DND-41 (cell line): ENCODE results near the gene TMEM86B.
A peak's percentile ranks its signal among the peaks of the same experiment; 100 is the strongest.

Source experiments
- ATAC-seq: fragments of 200-7000 bp; cut with Tn5 transposase; 3 replicates; pipeline ENCODE4 v1.9.1; 2021; ENCODE audit warnings: low read depth; ENCODE audit not compliant: insufficient read depth
- DNase-seq: peaks from one replicate; pipeline ENCODE4 v3.0.0-alpha.2; 2020
- H2AFZ ChIP-seq: 2 replicates; pipeline ENCODE4 v1.6.0; 2012; ENCODE audit warnings: low read depth, low read length
- H3K27ac ChIP-seq: 2 replicates; pipeline ENCODE4 v1.5.1; 2012; ENCODE audit warnings: low read length, inconsistent platforms
- H3K27me3 ChIP-seq: fragments of 200-600 bp; sonication (generic); 2 replicates; pipeline ENCODE4 v1.6.0; 2012; ENCODE audit warnings: low read length, mild to moderate bottlenecking, inconsistent platforms; ENCODE audit not compliant: insufficient read depth, poor library complexity
- H3K36me3 ChIP-seq: 2 replicates; pipeline ENCODE4 v1.5.1; 2012; ENCODE audit warnings: low read length, inconsistent platforms; ENCODE audit not compliant: insufficient read depth
- H3K4me1 ChIP-seq: 2 replicates; pipeline ENCODE4 v1.5.1; 2012; ENCODE audit warnings: mild to moderate bottlenecking, low read length; ENCODE audit not compliant: insufficient read depth
- H3K4me2 ChIP-seq: 2 replicates; pipeline ENCODE4 v1.6.0; 2012; ENCODE audit warnings: mild to moderate bottlenecking, moderate library complexity, low read length, inconsistent platforms; ENCODE audit not compliant: insufficient read depth
- H3K4me3 ChIP-seq, 2 experiments: fragments of 200-600 bp in 1 of 2; shearing (Covaris generic) in 1 of 2; 2 replicates each; pipeline ENCODE4 v1.5.1; 2012 to 2016; ENCODE audit warnings: inconsistent platforms in 2 of 2, low read length in 2 of 2, mild to moderate bottlenecking in 2 of 2, low read depth in 1 of 2, moderate library complexity in 1 of 2
- H3K79me2 ChIP-seq: 2 replicates; pipeline ENCODE4 v1.6.0; 2012; ENCODE audit warnings: low read length, inconsistent platforms; ENCODE audit not compliant: insufficient read depth
- H3K9ac ChIP-seq: 2 replicates; pipeline ENCODE4 v1.6.0; 2012; ENCODE audit warnings: low read depth, mild to moderate bottlenecking, inconsistent platforms, low read length, moderate library complexity
- H3K9me3 ChIP-seq: 2 replicates; pipeline ENCODE4 v1.5.1; 2012; ENCODE audit warnings: low read length, moderate library complexity, mild to moderate bottlenecking, inconsistent platforms; ENCODE audit not compliant: insufficient read depth, severe bottlenecking
- H4K20me1 ChIP-seq: 2 replicates; pipeline ENCODE4 v1.6.0; 2012; ENCODE audit warnings: low read length; ENCODE audit not compliant: insufficient read depth
- EZH2 ChIP-seq: IDR thresholded peaks from 3 replicates; pipeline ENCODE4 v1.6.1; 2012; ENCODE audit warnings: borderline replicate concordance, low read depth, mild to moderate bottlenecking, moderate library complexity, low read length, inconsistent platforms; ENCODE audit not compliant: severe bottlenecking
- TF ChIP-seq, protein P1 (sequence below): IDR thresholded peaks from 2 replicates; pipeline ENCODE4 v1.5.1; 2012; ENCODE audit warnings: borderline replicate concordance, low read length, moderate library complexity, mild to moderate bottlenecking; ENCODE audit not compliant: poor library complexity, severe bottlenecking; ENCODE audit errors: extremely low read depth

The TMEM86B gene

DNA sequence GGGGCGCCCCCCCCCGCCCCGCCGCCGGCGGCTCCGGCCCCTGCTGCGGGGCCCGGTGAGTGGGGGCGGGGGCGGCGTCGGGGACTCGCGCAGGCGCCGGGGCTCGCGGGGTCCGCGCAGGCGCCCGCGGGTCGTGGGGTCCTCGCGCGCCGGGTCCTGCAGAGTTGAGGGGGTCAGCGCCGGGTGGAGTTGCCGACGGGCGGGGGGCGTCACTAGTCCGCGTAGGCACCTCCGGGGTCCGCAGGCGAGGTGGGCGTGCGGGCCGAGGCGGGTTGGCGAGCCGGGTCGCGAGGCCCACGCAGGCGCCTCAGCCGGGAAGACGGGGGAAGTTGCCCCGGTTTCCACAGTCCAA, 29.9 kb upstream of the TMEM86B start:
- peak; percentile 7; the same call in 1 of the 3 replicates for ATAC-seq

DNA sequence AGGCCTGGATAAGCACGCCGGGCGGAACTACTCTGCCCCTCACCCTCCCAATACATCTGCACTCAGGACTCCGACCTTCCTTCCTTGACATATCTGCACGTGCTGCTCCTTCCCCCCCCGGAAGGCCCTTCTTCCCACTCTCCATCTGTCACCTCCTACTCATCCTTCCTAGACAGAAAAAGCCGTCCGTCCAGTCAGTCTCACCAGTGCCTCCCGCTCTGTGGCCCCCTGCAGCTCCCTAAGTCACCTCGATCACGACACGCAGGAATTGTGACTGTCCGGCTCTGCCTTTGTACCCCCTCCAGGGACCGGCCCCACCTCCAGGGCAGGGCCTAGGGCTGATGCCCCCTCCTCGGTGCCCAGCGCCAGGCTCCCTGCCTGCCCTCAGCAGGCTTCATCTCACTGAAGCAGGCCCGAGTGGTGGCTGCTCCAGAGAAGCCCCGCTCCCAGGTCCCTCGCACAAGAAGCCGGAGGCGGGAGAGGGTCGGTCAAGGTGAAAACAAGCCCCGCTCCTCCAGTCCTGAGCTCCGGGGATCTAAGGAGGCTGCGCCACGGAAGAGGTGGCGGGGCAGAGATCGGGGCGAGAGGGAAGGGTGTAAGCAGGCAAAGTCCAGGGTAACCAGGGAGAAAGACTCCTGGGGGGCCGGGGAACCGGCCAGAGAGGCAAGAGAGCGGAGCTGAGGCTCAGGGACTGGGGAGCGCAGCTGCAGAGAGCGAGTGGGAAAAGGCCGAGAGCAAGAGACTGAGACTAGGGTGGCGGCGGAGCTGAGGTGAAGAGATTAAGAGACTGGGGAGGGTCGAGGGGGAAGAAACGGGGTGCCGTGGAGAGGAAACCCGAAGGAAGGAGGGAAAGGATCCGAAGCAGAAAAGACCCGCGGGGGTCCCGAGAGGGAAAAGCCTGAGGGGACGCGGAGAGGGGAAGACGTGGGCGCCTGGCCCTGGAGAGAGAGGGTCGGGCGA, 29.2 kb upstream of the TMEM86B start:
- ATAC-seq (no peak), DNase-seq (peak; percentile 40)
- H3K9ac ChIP-seq, result peak overlapping the region; percentile 94
- TF ChIP-seq, protein P1, sequence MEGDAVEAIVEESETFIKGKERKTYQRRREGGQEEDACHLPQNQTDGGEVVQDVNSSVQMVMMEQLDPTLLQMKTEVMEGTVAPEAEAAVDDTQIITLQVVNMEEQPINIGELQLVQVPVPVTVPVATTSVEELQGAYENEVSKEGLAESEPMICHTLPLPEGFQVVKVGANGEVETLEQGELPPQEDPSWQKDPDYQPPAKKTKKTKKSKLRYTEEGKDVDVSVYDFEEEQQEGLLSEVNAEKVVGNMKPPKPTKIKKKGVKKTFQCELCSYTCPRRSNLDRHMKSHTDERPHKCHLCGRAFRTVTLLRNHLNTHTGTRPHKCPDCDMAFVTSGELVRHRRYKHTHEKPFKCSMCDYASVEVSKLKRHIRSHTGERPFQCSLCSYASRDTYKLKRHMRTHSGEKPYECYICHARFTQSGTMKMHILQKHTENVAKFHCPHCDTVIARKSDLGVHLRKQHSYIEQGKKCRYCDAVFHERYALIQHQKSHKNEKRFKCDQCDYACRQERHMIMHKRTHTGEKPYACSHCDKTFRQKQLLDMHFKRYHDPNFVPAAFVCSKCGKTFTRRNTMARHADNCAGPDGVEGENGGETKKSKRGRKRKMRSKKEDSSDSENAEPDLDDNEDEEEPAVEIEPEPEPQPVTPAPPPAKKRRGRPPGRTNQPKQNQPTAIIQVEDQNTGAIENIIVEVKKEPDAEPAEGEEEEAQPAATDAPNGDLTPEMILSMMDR, result no peak
- no peak for TF ChIP-seq EZH2
- H3K79me2 ChIP-seq, result peaks cover 69% of the 10 kb centered on the region
- peaks cover 65% of the 10 kb centered on the region for H3K4me1 ChIP-seq
- H4K20me1 ChIP-seq, result peaks cover 55% of the 10 kb centered on the region
- peak overlapping the region; percentile 64 to 85 for H3K4me3 ChIP-seq
- H3K27me3 ChIP-seq, result no peaks in the 10 kb centered on the region
- peak overlapping the region; percentile 67 for H3K27ac ChIP-seq
- no peaks in the 10 kb centered on the region for H3K9me3 ChIP-seq
- peaks cover 34% of the 10 kb centered on the region for H3K36me3 ChIP-seq
- peak overlapping the region; percentile 91 for H3K4me2 ChIP-seq
- no peak overlapping the region for H2AFZ ChIP-seq

More for the DNA sequence above, 29.9 kb upstream of the TMEM86B start:
- no peaks in the 10 kb centered on the region for H3K9me3 ChIP-seq
- H3K27ac ChIP-seq, result peak overlapping the region; percentile 97
- peak overlapping the region; percentile 81 for H2AFZ ChIP-seq
- H3K79me2 ChIP-seq, result peaks cover 62% of the 10 kb centered on the region
- peaks cover 48% of the 10 kb centered on the region for H4K20me1 ChIP-seq
- H3K27me3 ChIP-seq, result no peaks in the 10 kb centered on the region
- DNase-seq, result peak; percentile 52
- peak overlapping the region; percentile 94 for H3K9ac ChIP-seq
- peak overlapping the region; percentile 91 for H3K4me2 ChIP-seq
- no peak for TF ChIP-seq EZH2
- H3K36me3 ChIP-seq, result peaks cover 27% of the 10 kb centered on the region; the same call in 1 of the 2 replicates
- peaks cover 58% of the 10 kb centered on the region for H3K4me1 ChIP-seq
- peak overlapping the region; percentile 64 to 85; a peak in 3 of 4 replicates for H3K4me3 ChIP-seq

DNA sequence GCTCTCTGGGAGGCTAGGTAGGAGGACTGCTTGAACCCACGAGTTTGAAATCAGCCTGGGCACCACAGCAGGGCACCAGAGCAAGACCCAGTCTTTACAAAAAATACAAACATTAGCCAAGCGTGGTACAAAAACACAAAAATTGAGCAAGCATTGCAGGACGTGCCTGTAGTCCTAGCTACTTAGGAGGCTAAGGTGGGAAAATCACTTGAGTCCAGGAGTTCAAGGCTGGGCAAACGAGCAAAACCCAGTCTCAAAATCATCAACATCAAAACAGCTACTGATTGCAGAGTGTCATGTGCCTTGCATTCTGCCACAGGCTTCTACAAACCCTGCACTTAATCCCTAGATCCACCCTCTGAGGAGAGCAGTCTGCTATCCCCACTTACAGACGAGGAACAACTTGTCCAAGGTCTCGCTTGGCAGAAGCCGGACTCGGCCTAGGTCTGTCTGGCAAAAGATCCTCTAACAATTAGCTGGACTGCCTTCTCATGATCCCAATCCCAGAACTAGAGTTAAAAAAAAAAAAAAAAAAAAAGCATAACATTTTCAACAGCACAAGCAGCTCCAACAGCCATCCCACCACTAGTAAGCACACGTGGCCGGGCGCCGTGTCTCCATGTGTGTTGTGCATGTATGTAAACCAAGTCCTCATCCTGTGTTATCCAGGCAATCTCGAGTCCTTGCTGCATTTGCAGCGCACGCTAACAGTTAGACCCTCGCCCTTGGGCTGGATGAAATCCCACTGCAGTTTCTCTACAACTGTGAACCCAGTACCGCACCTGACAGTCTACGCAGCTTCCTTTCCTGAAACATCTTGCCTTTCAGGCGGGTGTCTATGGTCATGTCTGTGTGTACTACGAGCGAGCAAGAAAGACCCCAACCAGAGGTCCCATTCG, 28.2 kb upstream of the TMEM86B start:
- Histone ChIP-seq H3K27ac (peak overlapping the region; percentile 99), H3K79me2 (peaks cover 78% of the 10 kb centered on the region), H3K9me3 (no peaks in the 10 kb centered on the region), H4K20me1 (peaks cover 60% of the 10 kb centered on the region), H3K4me2 (peak overlapping the region; percentile 91), H3K9ac (peak overlapping the region; percentile 94), H3K27me3 (no peaks in the 10 kb centered on the region), H3K4me3 (peak overlapping the region; percentile 64 to 85; a peak in 3 of 4 replicates), H3K4me1 (peaks cover 68% of the 10 kb centered on the region), H2AFZ (no peak overlapping the region), H3K36me3 (peaks cover 43% of the 10 kb centered on the region)
- TF ChIP-seq EZH2, result no peak
- TF ChIP-seq, protein P1, result no peak
- DNase-seq (no peak), ATAC-seq (no peak)
